ENCODE measurements around the gene SDF2L1. TPM values are rescaled to one million over a fixed set of nuclear protein-coding genes. Genes with fewer than 3 reads are reported as not detected.

Gene SDF2L1
- total and polyA plus RNA-seq, 10 of the 15 experiments (the other 5 are each of a cell fraction or from before 2014, with no cell fraction given), result 3.0 to 214 (median 55.5) TPM

DNA sequence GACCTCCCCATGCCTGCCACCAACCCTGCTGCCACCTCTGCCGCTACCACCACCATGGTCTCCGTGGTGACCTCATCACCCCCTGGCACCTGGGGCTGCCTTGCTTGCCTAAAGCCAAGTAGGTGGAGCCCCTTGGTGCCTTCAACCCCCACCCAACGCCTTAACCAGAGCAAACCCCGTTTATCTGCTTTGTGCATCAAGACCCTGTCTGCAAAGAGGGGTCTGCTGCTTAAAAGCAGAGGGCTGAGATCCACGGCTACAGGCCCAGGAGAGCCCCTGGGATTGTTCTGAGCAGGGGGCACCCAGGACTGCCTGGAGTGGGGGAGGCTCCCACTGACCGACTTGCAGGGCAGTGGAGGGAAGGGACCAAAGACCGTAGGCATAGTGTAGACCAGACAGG, 18.8 kb downstream of the SDF2L1 start:
- FAIRE-seq, result no peak
- intact Hi-C loops (cut with micrococcal nuclease; ENCODE audit: unreplicated experiment) (no loop called here), in situ Hi-C loops (cut with MboI) (no loop called here)
- no peaks in the 10 kb centered on the region for H3K36me3 ChIP-seq (ENCODE audit: control insufficient read depth in 2 of 2, insufficient read depth in 2 of 2, low read length in 1 of 2)
- no peaks in the 10 kb centered on the region for H4K20me1 ChIP-seq (ENCODE audit: control insufficient read depth, insufficient read depth)
- H3K27me3 ChIP-seq (replicated peaks in 1 of 2; ENCODE audit: control insufficient read depth in 2 of 2, insufficient read depth in 2 of 2, low read length in 1 of 2), result no peaks in the 10 kb centered on the region
- 36% methylated on average over 7 of the region's 7 CpGs for WGBS (ENCODE audit: insufficient coverage, insufficient replicate concordance, low lambda C conversion rate, missing lambda C conversion rate)
- CTCF ChIA-PET, result no interaction called here
- H2AFZ ChIP-seq (ENCODE audit: control insufficient read depth, low read depth, low read length), result no peak overlapping the region
- peaks cover under 1% of the 10 kb centered on the region; the same call in 1 of the 2 replicates for H3K79me2 ChIP-seq (ENCODE audit: control insufficient read depth, insufficient read depth, low read length)
- no peak for DNase-seq (ENCODE audit: low read depth, low spot score)
- no peak overlapping the region for H3K4me2 ChIP-seq (ENCODE audit: control insufficient read depth, insufficient read depth)
- no peak overlapping the region for H3K4me3 ChIP-seq
- H3K9me3 ChIP-seq (replicated peaks; ENCODE audit: control insufficient read depth, insufficient read depth, low read length), result no peaks in the 10 kb centered on the region
- SMC1A ChIA-PET (ENCODE audit: uncharacterized antibody, unreplicated experiment), result no interaction called here
- H3K4me1 ChIP-seq (ENCODE audit: control insufficient read depth, insufficient read depth, low read length), result no peaks in the 10 kb centered on the region
- ATAC-seq, result no peak
- H3K9ac ChIP-seq (ENCODE audit: control insufficient read depth, insufficient read depth, low read length), result no peak overlapping the region
- TF ChIP-seq POLR2A (IDR thresholded peaks at IDR 0.05; ENCODE audit: low read depth, low read length) (0 out of 2 replicates have a peak, but pooled peaks have one; percentile 8), ATF3 (IDR thresholded peaks at IDR 0.05; ENCODE audit: borderline replicate concordance, extremely low read depth, low read depth, low read length) (no peak)
- TF ChIP-seq, protein P1, sequence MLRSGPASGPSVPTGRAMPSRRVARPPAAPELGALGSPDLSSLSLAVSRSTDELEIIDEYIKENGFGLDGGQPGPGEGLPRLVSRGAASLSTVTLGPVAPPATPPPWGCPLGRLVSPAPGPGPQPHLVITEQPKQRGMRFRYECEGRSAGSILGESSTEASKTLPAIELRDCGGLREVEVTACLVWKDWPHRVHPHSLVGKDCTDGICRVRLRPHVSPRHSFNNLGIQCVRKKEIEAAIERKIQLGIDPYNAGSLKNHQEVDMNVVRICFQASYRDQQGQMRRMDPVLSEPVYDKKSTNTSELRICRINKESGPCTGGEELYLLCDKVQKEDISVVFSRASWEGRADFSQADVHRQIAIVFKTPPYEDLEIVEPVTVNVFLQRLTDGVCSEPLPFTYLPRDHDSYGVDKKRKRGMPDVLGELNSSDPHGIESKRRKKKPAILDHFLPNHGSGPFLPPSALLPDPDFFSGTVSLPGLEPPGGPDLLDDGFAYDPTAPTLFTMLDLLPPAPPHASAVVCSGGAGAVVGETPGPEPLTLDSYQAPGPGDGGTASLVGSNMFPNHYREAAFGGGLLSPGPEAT (IDR thresholded peaks at IDR 0.05; ENCODE audit: low read depth), result no peak
- POLR2A ChIA-PET, result no interaction called here
- no peak overlapping the region for H3K27ac ChIP-seq (ENCODE audit: control insufficient read depth, insufficient read depth)
- BruUV-seq (replicated peaks), result no TSS peak
- RAD21 ChIA-PET (ENCODE audit: unreplicated experiment), result no interaction called here

GRCh38 chr22:21661991-21662390, 19.9 kb downstream of the SDF2L1 start:
- no peaks in the 10 kb centered on the region for H3K9me3 ChIP-seq (replicated peaks; ENCODE audit: control insufficient read depth, insufficient read depth, low read length)
- TF ChIP-seq KDM1A (IDR thresholded peaks at IDR 0.05; ENCODE audit: borderline replicate concordance), result no peak
- no peak for TF ChIP-seq USF1 (IDR thresholded peaks at IDR 0.05; ENCODE audit: borderline replicate concordance, extremely low read length, insufficient read depth, low read depth, low read length)
- TF ChIP-seq YY1 (IDR thresholded peaks at IDR 0.05; ENCODE audit: low read depth, low read length), result no peak
- no peak for TF ChIP-seq ESRRA (IDR thresholded peaks at IDR 0.05; ENCODE audit: low read length)
- TF ChIP-seq, protein P2, sequence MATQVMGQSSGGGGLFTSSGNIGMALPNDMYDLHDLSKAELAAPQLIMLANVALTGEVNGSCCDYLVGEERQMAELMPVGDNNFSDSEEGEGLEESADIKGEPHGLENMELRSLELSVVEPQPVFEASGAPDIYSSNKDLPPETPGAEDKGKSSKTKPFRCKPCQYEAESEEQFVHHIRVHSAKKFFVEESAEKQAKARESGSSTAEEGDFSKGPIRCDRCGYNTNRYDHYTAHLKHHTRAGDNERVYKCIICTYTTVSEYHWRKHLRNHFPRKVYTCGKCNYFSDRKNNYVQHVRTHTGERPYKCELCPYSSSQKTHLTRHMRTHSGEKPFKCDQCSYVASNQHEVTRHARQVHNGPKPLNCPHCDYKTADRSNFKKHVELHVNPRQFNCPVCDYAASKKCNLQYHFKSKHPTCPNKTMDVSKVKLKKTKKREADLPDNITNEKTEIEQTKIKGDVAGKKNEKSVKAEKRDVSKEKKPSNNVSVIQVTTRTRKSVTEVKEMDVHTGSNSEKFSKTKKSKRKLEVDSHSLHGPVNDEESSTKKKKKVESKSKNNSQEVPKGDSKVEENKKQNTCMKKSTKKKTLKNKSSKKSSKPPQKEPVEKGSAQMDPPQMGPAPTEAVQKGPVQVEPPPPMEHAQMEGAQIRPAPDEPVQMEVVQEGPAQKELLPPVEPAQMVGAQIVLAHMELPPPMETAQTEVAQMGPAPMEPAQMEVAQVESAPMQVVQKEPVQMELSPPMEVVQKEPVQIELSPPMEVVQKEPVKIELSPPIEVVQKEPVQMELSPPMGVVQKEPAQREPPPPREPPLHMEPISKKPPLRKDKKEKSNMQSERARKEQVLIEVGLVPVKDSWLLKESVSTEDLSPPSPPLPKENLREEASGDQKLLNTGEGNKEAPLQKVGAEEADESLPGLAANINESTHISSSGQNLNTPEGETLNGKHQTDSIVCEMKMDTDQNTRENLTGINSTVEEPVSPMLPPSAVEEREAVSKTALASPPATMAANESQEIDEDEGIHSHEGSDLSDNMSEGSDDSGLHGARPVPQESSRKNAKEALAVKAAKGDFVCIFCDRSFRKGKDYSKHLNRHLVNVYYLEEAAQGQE (IDR thresholded peaks at IDR 0.05; ENCODE audit: low read depth, low read length), result no peak
- TF ChIP-seq CREB1 (IDR thresholded peaks at IDR 0.05; ENCODE audit: low read depth), result no peak
- H3K36me3 ChIP-seq (ENCODE audit: control insufficient read depth in 2 of 2, insufficient read depth in 2 of 2, low read length in 1 of 2), result no peaks in the 10 kb centered on the region
- BruUV-seq (replicated peaks), result no TSS peak
- FAIRE-seq (no peak), DNase-seq (ENCODE audit: low read depth, low spot score) (no peak), ATAC-seq (no peak)
- H3K79me2 ChIP-seq (ENCODE audit: control insufficient read depth, insufficient read depth, low read length), result peaks cover 8% of the 10 kb centered on the region
- no peak overlapping the region for H3K4me2 ChIP-seq (ENCODE audit: control insufficient read depth, insufficient read depth)
- H3K27me3 ChIP-seq (replicated peaks in 1 of 2; ENCODE audit: control insufficient read depth in 2 of 2, insufficient read depth in 2 of 2, low read length in 1 of 2), result no peaks in the 10 kb centered on the region
- CTCF ChIA-PET, result no interaction called here
- H3K27ac ChIP-seq (ENCODE audit: control insufficient read depth, insufficient read depth), result no peak overlapping the region
- H3K9ac ChIP-seq (ENCODE audit: control insufficient read depth, insufficient read depth, low read length), result no peak overlapping the region
- in situ Hi-C loops (cut with MboI), result no loop called here
- RAD21 ChIA-PET (ENCODE audit: unreplicated experiment), result no interaction called here
- SMC1A ChIA-PET (ENCODE audit: uncharacterized antibody, unreplicated experiment), result no interaction called here
- intact Hi-C loops (cut with micrococcal nuclease; ENCODE audit: unreplicated experiment), result no loop called here
- no peaks in the 10 kb centered on the region for H4K20me1 ChIP-seq (ENCODE audit: control insufficient read depth, insufficient read depth)
- no peaks in the 10 kb centered on the region for H3K4me1 ChIP-seq (ENCODE audit: control insufficient read depth, insufficient read depth, low read length)
- 67% methylated on average over 5 of the region's 5 CpGs for WGBS (ENCODE audit: insufficient coverage, insufficient replicate concordance, low lambda C conversion rate, missing lambda C conversion rate)
- H2AFZ ChIP-seq (ENCODE audit: control insufficient read depth, low read depth, low read length), result no peak overlapping the region
- POLR2A ChIA-PET, result no interaction called here
- H3K4me3 ChIP-seq, result no peak overlapping the region

All from GM12878 (cell line).